ENCODE results near the gene VPS51. TPM values are rescaled to one million over a fixed set of nuclear protein-coding genes. Genes with fewer than 3 reads are reported as not detected.
A peak's percentile ranks its signal among the peaks of the same experiment; 100 is the strongest.

The VPS51 gene
- total and polyA plus RNA-seq, 9 of the 15 experiments (the other 6 are each of a cell fraction or from before 2014, with no cell fraction given), result 1.8 to 143 (median 46.8) TPM

- CTCF ChIA-PET (ENCODE audit: low intra/inter-chr PET ratio), result no interaction called here
- Histone ChIP-seq H2AFZ (ENCODE audit: low read depth, low read length) (no peak overlapping the region), H3K9ac (ENCODE audit: insufficient read depth in 1 of 2, low read depth in 2 of 2, low read length in 2 of 2) (peak overlapping the region in 1 of 2 experiments; percentile 21; a peak in 1 of 4 replicates), H3K9me3 (replicated peaks; ENCODE audit: control insufficient read depth, insufficient read depth, low read depth, low read length) (no peaks in the 10 kb centered on the region), H3K4me2 (ENCODE audit: insufficient read depth, low read length) (no peak overlapping the region), H3K4me1 (replicated peaks in 1 of 2; ENCODE audit: control insufficient read depth in 2 of 2, insufficient read depth in 2 of 2, low read length in 2 of 2) (peaks cover 12 to 32% of the 10 kb centered on the region in 2 experiments; a peak in 4 of 5 replicates), H3K4me3 (no peak overlapping the region), H3K27me3 (ENCODE audit: control insufficient read depth in 2 of 2, insufficient read depth in 2 of 2, low read length in 2 of 2) (no peaks in the 10 kb centered on the region), H3K27ac (ENCODE audit: extremely low read depth, low read depth, low read length) (no peak overlapping the region), H3K9me1 (ENCODE audit: control insufficient read depth, insufficient read depth, low read length) (peaks cover 4% of the 10 kb centered on the region), H3K79me2 (ENCODE audit: control insufficient read depth, insufficient read depth, low read length) (peaks cover 42% of the 10 kb centered on the region), H4K20me1 (replicated peaks; ENCODE audit: control insufficient read depth, insufficient read depth, low read length) (peaks cover 13% of the 10 kb centered on the region; the same call in 1 of the 2 replicates), H3K36me3 (ENCODE audit: control insufficient read depth, insufficient read depth, low read length) (peaks cover 91% of the 10 kb centered on the region)
- in situ Hi-C loops (cut with MboI), result no loop called here
- intact Hi-C loops (cut with micrococcal nuclease), result no loop called here
- BruUV-seq (replicated peaks), result no TSS peak
- POLR2A ChIA-PET, result interaction anchor here (0.6 to 4.2 kb wide), 10 partner anchors 9 to 371 kb away, joined by 3 to 20 read pairs (median 4); partner anchors contain the start of genes MALAT1, SPDYC, TM7SF2 and ZNHIT2
- 90% methylated on average over 11 of the region's 15 CpGs for WGBS (ENCODE audit: insufficient coverage, low coverage, missing lambda C conversion rate)
- TF ChIP-seq POLR2G (IDR thresholded peaks at IDR 0.05; ENCODE audit: low read depth, low read length), result peak; percentile 74
- no peak for TF ChIP-seq HMGN3 (IDR thresholded peaks at IDR 0.05; ENCODE audit: borderline replicate concordance, extremely low read depth, insufficient read length, low read depth, low read length)
- TF ChIP-seq TBP (optimal IDR thresholded peaks at IDR 0.05; ENCODE audit: low read depth, low read length), result no peak
- no peak for TF ChIP-seq RBM34 (IDR thresholded peaks at IDR 0.05; ENCODE audit: borderline replicate concordance, insufficient read depth, low read length)
- TF ChIP-seq VEZF1 (CRISPR knock-in tag; IDR thresholded peaks at IDR 0.05), result no peak
- peak; percentile 34; the same call in 1 of the 2 replicates for TF ChIP-seq POLR2A (conservative IDR thresholded peaks at IDR 0.05)
- no peak for TF ChIP-seq STAT6 (CRISPR knock-in tag; IDR thresholded peaks at IDR 0.05)
- peak; percentile 39; the same call in 1 of the 2 replicates for TF ChIP-seq SUPT5H (IDR thresholded peaks at IDR 0.05)
- no peak for TF ChIP-seq ZFP30 (CRISPR knock-in tag; IDR thresholded peaks at IDR 0.05; ENCODE audit: borderline replicate concordance)
- no peak for TF ChIP-seq SRF (CRISPR knock-in tag; IDR thresholded peaks at IDR 0.05)
- 0 out of 2 replicates have a peak, but pooled peaks have one; percentile 9 for TF ChIP-seq POLR2AphosphoS2 (IDR thresholded peaks at IDR 0.05; ENCODE audit: low read length)
- no peak for TF ChIP-seq SMARCB1 (IDR thresholded peaks at IDR 0.05; ENCODE audit: insufficient read length, low read depth)
- peak; percentile 68; the same call in 1 of the 2 replicates for TF ChIP-seq RBFOX2 (IDR thresholded peaks at IDR 0.05; ENCODE audit: low read depth, low read length)
- no peak for TF ChIP-seq ZNF384 (IDR thresholded peaks at IDR 0.05; ENCODE audit: low read depth, low read length)
- TF ChIP-seq HEY1 (CRISPR knock-in tag; IDR thresholded peaks at IDR 0.05; ENCODE audit: borderline replicate concordance), result no peak
- FAIRE-seq (no peak), DNase-seq (ENCODE audit: extremely low read depth in 1 of 4, low spot score in 3 of 4) (peak in 1 of 4 experiments; percentile 14), ATAC-seq (peak; percentile 12)
These were observed 32.5 kb downstream of the VPS51 start for GRCh38 chr11:65128182-65129145.

All from K562 (cell line).